Upper lobe of right lung (tissue), 1 donor: ENCODE results near the gene PCAT6. TPM values are rescaled to one million over a fixed set of nuclear protein-coding genes. Genes with fewer than 3 reads are reported as not detected.

Experiments
- ATAC-seq: fragments of 200-7000 bp; cut with Tn5 transposase; one replicate; pipeline ENCODE4 v1.9.1; 2020; ENCODE audit warnings: mild to moderate bottlenecking, moderate library complexity
- DNase-seq: peaks from one replicate; pipeline ENCODE4 v3.0.0-alpha.2; 2020
- H3K27ac ChIP-seq: fragments of 200-600 bp; one replicate; pipeline ENCODE4 v1.8.0; 2022
- H3K27me3 ChIP-seq: fragments of 200-600 bp; one replicate; pipeline ENCODE4 v1.8.0; 2022; ENCODE audit warnings: mild to moderate bottlenecking
- H3K36me3 ChIP-seq: fragments of 200-600 bp; one replicate; pipeline ENCODE4 v1.8.0; 2022
- H3K4me1 ChIP-seq: fragments of 200-600 bp; one replicate; pipeline ENCODE4 v1.8.0; 2022
- H3K4me3 ChIP-seq: fragments of 200-600 bp; one replicate; pipeline ENCODE4 v1.8.0; 2022; ENCODE audit warnings: mild to moderate bottlenecking
- H3K9me3 ChIP-seq: fragments of 200-600 bp; one replicate; pipeline ENCODE4 v1.8.0; 2022
- CTCF ChIP-seq: fragments of 200-600 bp; IDR thresholded peaks from one replicate; pipeline ENCODE4 v1.8.0; 2022; ENCODE audit warnings: antibody characterized with exemption
- intact Hi-C: fragments of 100-400 bp; cut with DNase I; formaldehyde crosslinking; loops from one replicate; pipeline ENCODE4 v1.11.0; 2022
- total RNA-seq: library from RNA; stranded (reverse); fragmentation: NEBNext Ultra II Directional; extraction: Animal tissue kit (Norgen Biotek cat#: 25700); gene quantifications from one replicate; pipeline ENCODE4 v1.2.1, GENCODE V29; 2021
- donor health status: DM: no; HTN: yes; CAD: no; lungs with severe emphysema.

Gene PCAT6
- total RNA-seq, 1 donor from 2014 or later, result 0.81 TPM

DNA sequence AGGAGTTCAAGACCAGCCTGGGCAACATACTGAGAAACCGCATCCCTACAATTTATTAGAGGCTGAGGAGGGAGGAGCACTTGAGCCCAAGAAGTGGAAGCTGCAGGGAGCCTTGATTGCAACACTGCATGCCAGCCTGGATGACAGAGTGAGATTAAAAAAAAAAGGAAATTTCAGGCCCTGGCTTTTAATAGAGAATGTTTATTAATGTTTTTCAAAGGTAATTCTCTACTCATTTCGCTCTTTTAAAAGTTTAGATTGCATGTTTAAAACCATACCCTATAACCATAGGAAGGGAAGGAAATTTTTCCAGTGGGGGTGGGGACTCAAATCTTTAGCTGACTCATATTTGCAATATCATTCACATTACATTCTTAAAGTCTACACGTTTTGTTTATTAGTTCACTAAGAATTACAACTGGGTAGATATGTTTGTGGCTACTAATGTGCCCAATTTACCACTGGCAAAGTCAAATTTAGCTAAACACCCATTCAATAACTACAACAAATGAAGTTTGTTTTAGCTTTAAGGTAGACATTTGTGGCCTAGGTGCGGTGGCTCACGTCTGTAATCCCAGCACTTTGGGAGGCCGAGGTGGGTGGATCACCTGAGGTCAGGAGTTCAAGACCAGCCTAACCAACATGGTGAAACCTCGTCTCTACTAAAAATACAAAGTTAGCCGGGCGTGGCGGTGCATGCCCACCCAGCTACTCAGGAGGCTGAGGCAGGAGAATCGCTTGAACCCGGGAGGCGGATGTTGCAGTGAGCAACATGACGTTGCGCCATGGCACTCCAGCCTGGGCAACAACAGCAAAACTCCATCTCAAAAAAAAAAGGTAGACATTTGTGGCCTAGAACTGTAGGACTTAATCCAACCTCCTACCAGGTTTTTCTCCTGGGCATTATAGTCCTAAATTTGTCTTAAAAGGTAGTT is 7.5 kb upstream of the PCAT6 start:
- no peaks in the 10 kb centered on the region for H3K36me3 ChIP-seq
- H3K4me1 ChIP-seq, result peaks cover 30% of the 10 kb centered on the region
- no peak overlapping the region for H3K27ac ChIP-seq
- intact Hi-C loops, result no loop called here
- ATAC-seq (peak; percentile 63), DNase-seq (no peak)
- no peaks in the 10 kb centered on the region for H3K27me3 ChIP-seq
- no peak for TF ChIP-seq CTCF
- H3K4me3 ChIP-seq, result no peak overlapping the region
- H3K9me3 ChIP-seq, result no peaks in the 10 kb centered on the region

DNA sequence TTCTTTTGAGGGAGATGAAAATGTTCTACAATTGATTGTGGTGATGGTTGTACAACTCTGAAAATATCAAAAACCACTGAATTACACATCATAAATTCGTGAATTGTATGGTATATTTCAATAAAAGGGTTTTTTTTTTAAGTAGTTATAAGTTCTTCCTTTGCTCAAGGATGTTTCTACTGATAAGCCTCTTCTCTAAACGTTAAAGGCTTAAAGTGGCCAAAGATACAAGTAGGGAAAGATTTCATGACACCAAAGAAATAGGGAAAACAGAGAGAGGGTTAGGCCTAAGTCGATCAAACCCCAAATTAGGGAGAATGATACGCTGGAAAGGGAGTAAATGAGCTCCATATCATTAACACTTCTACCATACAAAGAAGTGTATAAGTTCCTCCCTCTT is 6.6 kb upstream of the PCAT6 start:
- H3K27me3 ChIP-seq, result no peaks in the 10 kb centered on the region
- peaks cover 36% of the 10 kb centered on the region for H3K4me1 ChIP-seq
- H3K4me3 ChIP-seq, result no peak overlapping the region
- intact Hi-C loops, result no loop called here
- no peaks in the 10 kb centered on the region for H3K9me3 ChIP-seq
- no peak for TF ChIP-seq CTCF
- ATAC-seq (no peak), DNase-seq (no peak)
- no peak overlapping the region for H3K27ac ChIP-seq
- no peaks in the 10 kb centered on the region for H3K36me3 ChIP-seq

- Histone ChIP-seq H3K4me3 (peak overlapping the region; percentile 97), H3K27ac (peak overlapping the region; percentile 85), H3K9me3 (no peaks in the 10 kb centered on the region), H3K36me3 (no peaks in the 10 kb centered on the region), H3K27me3 (no peaks in the 10 kb centered on the region), H3K4me1 (peaks cover 40% of the 10 kb centered on the region)
- ATAC-seq, result no peak
- TF ChIP-seq CTCF, result no peak
- intact Hi-C loops, result no loop called here
- DNase-seq, result no peak
Observed at GRCh38 chr1:202805886-202806844, 4.6 kb upstream of the PCAT6 start.

DNA sequence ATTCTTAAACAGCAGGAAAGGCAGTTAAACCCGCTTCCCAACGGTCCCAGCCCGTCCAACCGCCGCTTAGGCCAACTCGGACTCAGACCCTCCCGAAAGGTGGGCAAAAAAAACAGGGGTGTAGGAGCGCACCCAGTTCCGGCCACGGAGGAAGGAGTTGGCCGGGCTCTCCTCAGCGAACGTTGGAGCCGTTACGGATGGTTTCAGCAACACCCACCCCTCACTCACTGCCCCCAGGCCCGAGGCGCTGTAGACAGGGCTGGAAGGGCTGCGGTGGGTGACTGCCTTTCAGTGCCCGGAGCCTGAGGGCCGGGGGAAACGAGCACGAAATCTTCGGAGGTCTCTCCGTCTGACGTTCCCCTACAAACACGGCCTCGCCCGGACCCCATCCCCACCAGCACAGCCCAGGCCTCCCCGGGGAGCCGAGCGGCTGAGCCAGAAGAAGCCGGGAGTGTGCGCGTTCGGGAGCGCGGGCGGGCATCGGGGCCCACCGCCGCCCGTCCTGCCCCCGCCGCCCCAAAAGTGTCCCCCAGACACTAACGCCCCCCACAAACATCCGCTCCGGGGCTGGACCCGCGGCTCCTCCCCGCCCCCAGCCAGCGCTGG is 3.8 kb upstream of the PCAT6 start:
- peak overlapping the region; percentile 97 for H3K4me3 ChIP-seq
- intact Hi-C loops, result no loop called here
- H3K27ac ChIP-seq, result peak overlapping the region; percentile 85
- DNase-seq (peak; percentile 67), ATAC-seq (no peak)
- no peaks in the 10 kb centered on the region for H3K27me3 ChIP-seq
- no peaks in the 10 kb centered on the region for H3K9me3 ChIP-seq
- H3K4me1 ChIP-seq, result peaks cover 47% of the 10 kb centered on the region
- TF ChIP-seq CTCF, result no peak
- H3K36me3 ChIP-seq, result no peaks in the 10 kb centered on the region

DNA sequence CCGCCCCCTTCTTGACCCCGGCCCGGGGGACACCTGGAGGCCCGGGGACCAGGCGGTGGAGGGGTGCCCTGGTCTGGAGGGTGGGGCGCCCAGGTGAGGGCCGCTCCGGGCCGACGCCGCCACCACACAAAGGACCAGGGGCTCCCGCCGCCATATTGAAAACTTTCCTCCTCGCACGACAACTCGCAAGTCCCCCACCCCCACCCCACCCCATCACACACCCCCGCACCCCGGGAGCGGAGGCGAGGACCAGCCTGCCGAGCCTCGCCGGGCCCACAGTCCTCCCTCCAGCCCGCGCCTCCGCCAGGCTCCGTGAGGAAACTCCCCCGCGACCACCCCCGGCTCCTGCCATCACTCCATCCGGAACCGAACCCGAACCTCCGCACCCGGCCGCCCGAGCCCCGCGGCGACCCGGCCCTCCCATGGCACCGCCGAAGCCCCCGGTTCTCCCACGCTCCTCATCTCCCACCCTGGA is 3.3 kb upstream of the PCAT6 start:
- Histone ChIP-seq H3K27ac (peak overlapping the region; percentile 85), H3K4me3 (peak overlapping the region; percentile 97), H3K9me3 (no peaks in the 10 kb centered on the region), H3K27me3 (no peaks in the 10 kb centered on the region), H3K4me1 (peaks cover 45% of the 10 kb centered on the region), H3K36me3 (no peaks in the 10 kb centered on the region)
- ATAC-seq (peak; percentile 6), DNase-seq (peak; percentile 73)
- TF ChIP-seq CTCF, result no peak
- intact Hi-C loops, result no loop called here
